Measurements from ENCODE around the gene PRTFDC1.
"Not testable (repeated sequence)": the region's sequence is repeated elsewhere in the genome, so short reads cannot be mapped to it uniquely, and the experiment has no call there.

The PRTFDC1 gene

GRCh38 chr10:24963521-24964041, 11.2 kb upstream of the PRTFDC1 start:
- DNase-seq, result no peak

GRCh38 chr10:24962995-24963394, 10.6 kb upstream of the PRTFDC1 start:
- no peak for DNase-seq

GRCh38 chr10:24961582-24961981, 9.2 kb upstream of the PRTFDC1 start:
- no peak for DNase-seq

GRCh38 chr10:24959382-24959730, 7.0 kb upstream of the PRTFDC1 start:
- DNase-seq, result no peak

GRCh38 chr10:24958721-24959381, 6.4 kb upstream of the PRTFDC1 start:
- no peak for DNase-seq

- no peak for DNase-seq
These were observed 5.8 kb upstream of the PRTFDC1 start for GRCh38 chr10:24958091-24958720.

GRCh38 chr10:24957624-24958051, 5.2 kb upstream of the PRTFDC1 start:
- DNase-seq, result not testable (repeated sequence)

- DNase-seq, result no peak
These were observed 1.3 kb upstream of the PRTFDC1 start for GRCh38 chr10:24953675-24954074.

GRCh38 chr10:24952707-24953645, 570 bp upstream of the PRTFDC1 start:
- DNase-seq, result peak; percentile 71

- peak; percentile 61 for DNase-seq
These were observed 934 bp downstream of the PRTFDC1 start for GRCh38 chr10:24951201-24952142.

- DNase-seq, result no peak
These were observed 2.0 kb downstream of the PRTFDC1 start for GRCh38 chr10:24950439-24950838.

- no peak for DNase-seq
These were observed 2.8 kb downstream of the PRTFDC1 start for GRCh38 chr10:24949616-24950015.

GRCh38 chr10:24947304-24948097, 4.9 kb downstream of the PRTFDC1 start:
- no peak for DNase-seq

GRCh38 chr10:24944512-24945255, 7.7 kb downstream of the PRTFDC1 start:
- DNase-seq, result no peak

GRCh38 chr10:24938525-24938924, 13.9 kb downstream of the PRTFDC1 start:
- DNase-seq, result no peak

GRCh38 chr10:24938076-24938475, 14.3 kb downstream of the PRTFDC1 start:
- no peak for DNase-seq

- DNase-seq, result no peak
These were observed 16.7 kb downstream of the PRTFDC1 start for GRCh38 chr10:24935504-24936292.

GRCh38 chr10:24931236-24931635, 21.2 kb downstream of the PRTFDC1 start:
- DNase-seq, result no peak

- no peak for DNase-seq
These were observed 22.0 kb downstream of the PRTFDC1 start for GRCh38 chr10:24930427-24930826.

GRCh38 chr10:24929904-24930303, 22.5 kb downstream of the PRTFDC1 start:
- DNase-seq, result no peak

Data from activated CD8-positive, alpha-beta memory T cell treated with anti-CD3 and anti-CD28 coated beads, Interleukin-2, amount 50 U/mL, for 48 hours (primary cell).